GM19328 (cell line): ENCODE measurements around the gene ZNF8.
"Not testable (repeated sequence)": the region's sequence is repeated elsewhere in the genome, so short reads cannot be mapped to it uniquely, and the experiment has no call there.

Experiments
- ATAC-seq: cut with Tn5 transposase; IDR thresholded peaks from one replicate; pipeline ENCODE4 v1.9.1; 2021; ENCODE audit warnings: mild to moderate bottlenecking, moderate library complexity; ENCODE audit not compliant: unreplicated experiment

Gene ZNF8

DNA sequence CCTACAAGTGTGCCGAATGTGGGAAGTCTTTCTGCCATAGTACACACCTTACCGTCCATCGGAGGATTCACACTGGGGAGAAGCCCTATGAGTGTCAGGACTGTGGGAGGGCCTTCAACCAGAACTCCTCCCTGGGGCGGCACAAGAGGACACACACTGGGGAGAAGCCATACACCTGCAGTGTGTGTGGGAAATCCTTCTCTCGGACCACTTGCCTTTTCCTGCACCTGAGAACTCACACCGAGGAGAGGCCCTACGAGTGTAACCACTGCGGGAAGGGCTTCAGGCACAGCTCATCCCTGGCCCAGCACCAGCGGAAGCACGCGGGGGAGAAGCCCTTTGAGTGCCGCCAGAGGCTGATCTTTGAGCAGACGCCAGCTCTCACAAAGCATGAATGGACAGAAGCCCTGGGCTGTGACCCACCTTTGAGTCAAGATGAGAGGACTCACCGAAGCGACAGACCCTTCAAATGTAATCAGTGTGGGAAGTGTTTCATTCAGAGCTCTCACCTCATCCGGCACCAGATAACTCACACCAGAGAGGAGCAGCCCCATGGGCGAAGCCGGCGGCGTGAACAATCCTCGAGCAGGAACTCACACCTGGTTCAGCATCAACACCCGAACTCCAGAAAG lies 16.1 kb downstream of the ZNF8 start:
- ATAC-seq: no peak

GRCh38 chr19:58296104-58296503 lies 17.3 kb downstream of the ZNF8 start:
- ATAC-seq: no peak

- no peak for ATAC-seq
These were observed 21.9 kb downstream of the ZNF8 start for GRCh38 chr19:58300620-58301019.

GRCh38 chr19:58304255-58304654 lies 25.5 kb downstream of the ZNF8 start:
- no peak for ATAC-seq

DNA sequence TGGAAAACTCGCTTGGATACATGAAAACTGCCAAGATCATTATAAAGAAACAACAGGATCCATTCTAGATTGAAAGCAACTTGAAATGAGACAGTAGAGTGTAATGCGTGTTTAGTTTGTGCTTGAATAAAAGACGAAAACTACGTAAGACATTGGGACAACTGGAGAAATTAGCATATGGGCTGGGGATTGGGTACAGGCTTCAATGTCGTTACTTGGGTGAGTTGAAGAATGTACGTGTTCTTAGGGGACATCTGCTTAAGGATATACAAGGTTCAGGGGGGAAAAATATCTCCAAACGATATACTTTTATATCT lies 26.0 kb downstream of the ZNF8 start:
- no peak for ATAC-seq

DNA sequence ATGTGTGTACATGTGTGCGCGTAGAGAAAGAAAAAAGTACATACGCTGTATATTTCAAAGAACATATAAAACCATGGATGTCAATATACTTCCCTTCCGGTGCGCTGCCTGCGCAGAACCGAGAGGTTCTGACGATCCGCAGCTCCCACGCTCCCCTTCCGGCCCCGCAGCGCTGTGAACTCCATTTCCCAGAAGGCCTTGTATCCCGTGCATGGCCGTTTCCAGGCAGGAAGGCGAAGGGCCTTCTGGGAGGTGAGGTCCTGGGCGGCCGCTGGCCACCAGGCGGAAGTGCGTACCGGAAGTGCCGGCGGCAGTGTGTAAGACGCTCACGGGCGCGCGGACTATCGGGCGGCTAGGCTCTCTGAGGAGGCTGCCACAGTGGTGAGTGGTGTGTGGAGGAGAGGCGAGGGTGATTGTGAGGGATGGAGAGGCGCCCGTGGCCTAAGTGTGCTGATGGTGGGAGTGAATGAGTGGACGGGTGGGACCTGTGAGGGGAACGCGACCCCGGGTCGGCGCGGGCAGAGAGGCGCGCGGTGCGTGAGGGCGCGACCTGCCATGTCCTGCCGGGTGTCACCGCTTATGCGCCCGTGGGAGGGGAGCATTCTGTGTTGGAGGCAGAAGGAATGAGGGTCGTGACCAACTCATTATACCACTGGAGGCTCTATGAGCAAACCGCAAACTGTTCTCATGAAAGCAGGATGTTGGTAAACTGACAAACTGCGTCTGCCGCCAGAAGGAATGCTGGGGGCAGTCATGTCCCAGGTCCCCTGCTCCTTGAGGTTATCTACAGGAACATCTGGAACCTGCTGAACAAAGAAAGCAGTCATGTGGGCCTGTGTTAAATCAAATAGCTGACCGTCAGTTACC lies 26.5 kb downstream of the ZNF8 start, which contains the start of gene ERVK3-1:
TSS of gene ERVK3-1 (plus strand) at position 313 of the 867 bp plus-strand sequence. CDS start 6,792 bp downstream, outside the sequence.
- ATAC-seq: peak; percentile 96

DNA sequence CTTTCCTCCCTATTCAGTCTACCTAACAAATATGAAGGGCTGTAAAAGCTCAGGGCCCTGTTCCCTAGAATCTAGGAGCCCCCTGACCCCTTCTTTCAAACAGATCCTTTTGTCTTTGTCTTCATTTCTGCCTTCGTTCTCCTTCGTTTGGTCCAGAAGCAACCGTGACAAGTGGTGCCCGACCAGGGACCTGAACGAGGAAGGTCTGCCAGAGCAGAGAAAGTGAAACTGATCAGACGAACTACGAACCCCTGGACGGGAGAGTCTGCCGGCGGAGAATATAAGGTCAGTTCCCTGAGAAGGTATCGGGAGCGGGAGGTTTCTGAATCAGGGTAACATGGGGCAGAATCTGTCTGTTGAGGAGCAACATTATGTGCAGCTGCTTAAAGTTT lies 27.2 kb downstream of the ZNF8 start:
- ATAC-seq: no peak

DNA sequence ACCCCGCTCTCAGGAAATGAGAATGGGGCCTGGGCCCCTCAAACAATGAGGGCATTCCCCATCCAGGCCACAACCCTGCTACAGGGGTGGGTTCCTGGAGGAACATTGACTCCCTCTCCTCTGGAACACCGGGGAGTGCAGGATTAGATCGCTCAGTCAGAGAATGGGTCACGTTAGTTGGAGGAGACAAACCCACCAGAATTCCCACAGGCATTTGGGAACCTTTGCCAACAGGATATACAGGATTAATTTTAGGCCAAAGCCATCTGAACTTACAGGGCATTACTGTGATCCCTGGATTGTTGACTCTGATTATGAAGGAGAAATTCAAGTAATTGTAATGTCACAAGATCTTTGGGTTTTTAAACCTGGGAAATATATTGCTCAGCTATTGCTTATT lies 29.0 kb downstream of the ZNF8 start:
- ATAC-seq: no peak

- ATAC-seq: not testable (repeated sequence)
These were observed 31.9 kb downstream of the ZNF8 start for GRCh38 chr19:58310685-58311084.

GRCh38 chr19:58311345-58311865 lies 32.6 kb downstream of the ZNF8 start:
- ATAC-seq: no peak

GRCh38 chr19:58315580-58315979 lies 36.8 kb downstream of the ZNF8 start:
- no peak for ATAC-seq

GRCh38 chr19:58317476-58318072 lies 38.8 kb downstream of the ZNF8 start:
- no peak for ATAC-seq

DNA sequence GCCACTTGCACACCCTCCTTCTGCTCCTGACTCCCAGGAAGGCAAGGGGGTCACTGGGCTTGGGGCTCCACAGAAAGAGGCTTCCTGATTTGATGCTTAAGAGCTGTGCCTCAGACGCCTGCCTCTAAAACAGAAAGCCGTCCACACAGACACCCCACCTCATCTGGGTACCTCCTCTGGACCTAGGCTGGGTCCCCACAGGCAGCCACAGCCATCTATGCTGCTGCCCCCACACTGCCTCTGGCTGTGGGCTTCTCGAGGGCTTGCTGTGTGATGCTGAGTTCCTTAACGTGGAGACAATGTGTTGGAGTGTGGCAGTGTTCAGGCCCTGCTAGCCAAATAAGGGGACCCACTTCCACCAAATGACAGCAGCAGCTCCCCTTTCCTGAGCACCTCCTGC lies 39.5 kb downstream of the ZNF8 start:
- ATAC-seq: no peak

DNA sequence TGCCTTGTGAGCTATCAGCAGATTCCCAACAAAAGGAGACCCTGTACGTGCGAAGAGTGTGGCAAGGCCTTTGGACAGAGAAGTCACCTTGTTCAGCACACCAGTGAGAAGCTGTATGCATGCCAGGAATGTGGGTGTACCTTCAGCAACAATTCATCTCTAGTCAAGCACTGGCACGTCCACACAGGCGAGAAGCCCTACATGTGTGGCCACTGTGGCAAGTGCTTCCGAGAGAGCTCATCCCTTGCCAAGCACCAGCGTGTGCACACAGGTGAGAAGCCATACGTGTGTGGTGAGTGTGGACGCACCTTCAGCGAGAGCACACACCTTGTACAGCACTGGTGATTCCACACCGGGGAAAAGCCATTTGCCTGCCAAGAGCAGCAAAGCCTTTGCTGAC lies 40.5 kb downstream of the ZNF8 start:
- no peak for ATAC-seq

DNA sequence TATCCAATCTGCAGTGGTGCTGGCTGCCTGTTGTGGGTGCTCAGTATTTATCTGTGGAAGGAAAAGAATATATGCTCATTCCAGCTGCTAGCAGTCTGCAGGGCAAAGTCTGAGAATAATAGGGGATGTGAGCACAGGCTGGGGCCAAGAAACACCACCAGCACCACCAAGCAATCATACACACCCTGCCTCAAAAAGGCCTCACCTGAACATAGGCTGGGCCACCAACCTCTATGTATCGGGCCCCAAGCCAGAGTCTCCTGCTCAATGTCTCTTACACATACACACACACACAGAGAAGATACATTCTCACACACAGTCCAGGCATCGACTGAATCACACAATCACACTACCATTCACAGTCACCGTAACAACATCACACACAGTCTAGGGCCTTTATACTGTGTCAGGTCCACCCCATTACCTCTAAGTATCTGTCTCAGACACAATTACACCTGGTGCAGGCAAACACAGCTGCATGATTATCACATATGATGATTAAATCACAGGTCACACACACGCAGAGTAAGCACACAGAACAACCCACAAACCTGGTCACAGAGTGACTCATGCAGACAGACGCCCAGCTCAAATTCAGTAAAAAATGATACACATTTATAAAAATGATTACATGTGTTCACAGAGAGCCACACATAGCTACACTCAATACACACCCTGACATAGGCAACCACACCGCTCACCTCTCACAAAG lies 46.7 kb downstream of the ZNF8 start:
- no peak for ATAC-seq

- ATAC-seq: no peak
These were observed 47.8 kb downstream of the ZNF8 start for GRCh38 chr19:58326501-58326913.

GRCh38 chr19:58326914-58327726 lies 48.4 kb downstream of the ZNF8 start, which contains the start of gene ZSCAN22:
Gene ZSCAN22, plus strand, starts transcription at chr19:58326994. Its CDS starts 7,809 bp downstream, at chr19:58334803.
- ATAC-seq: peak; percentile 73

DNA sequence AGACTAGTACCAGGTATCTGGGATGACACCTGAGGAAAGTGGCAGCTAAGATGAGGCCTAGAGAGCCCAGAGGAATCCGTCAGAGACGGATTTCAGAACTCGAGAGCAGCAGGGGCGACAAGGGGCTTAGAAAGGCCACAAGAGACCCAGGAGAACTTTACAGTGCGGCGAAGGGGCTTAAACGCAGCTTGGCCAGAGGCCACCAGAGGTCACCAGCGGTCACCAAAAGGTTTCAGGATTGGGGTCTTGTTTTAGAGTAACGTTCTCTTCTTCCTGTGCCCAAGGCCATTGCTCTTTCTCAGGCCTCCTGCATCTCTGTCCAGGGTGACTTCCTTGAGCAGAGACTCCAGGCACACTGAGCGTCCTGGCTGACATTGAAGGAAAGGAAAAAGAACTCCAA lies 50.2 kb downstream of the ZNF8 start:
- ATAC-seq: no peak

DNA sequence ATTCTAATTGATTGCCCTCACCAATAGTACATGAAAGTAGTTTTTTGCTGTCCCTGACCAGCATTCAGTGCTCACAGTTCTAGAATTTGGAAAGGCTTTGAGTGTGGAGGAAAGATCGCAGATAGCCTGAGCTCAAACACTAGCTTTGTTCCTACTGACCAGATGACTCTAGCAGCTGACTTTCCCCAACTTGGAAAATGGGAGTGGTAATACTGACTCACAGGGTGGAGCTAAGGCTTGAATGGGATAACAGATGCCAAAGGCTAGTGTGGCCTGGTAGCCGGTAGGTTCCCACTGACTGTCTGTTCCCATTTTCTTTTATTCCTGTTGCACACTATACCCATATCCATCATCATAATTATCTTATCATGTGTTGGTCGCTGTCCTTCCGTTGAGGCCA lies 51.7 kb downstream of the ZNF8 start:
- ATAC-seq: no peak

GRCh38 chr19:58332697-58333096 lies 53.9 kb downstream of the ZNF8 start:
- ATAC-seq: no peak
